Astrocyte of the cerebellum (primary cell): ENCODE measurements around the gene AZIN2.
"Not testable (repeated sequence)": the region's sequence is repeated elsewhere in the genome, so short reads cannot be mapped to it uniquely, and the experiment has no call there.

ENCODE experiments used
- DNase-seq: peaks from one replicate; pipeline ENCODE4 v3.0.0-alpha.2; 2011; ENCODE audit warnings: low read depth
- H3K4me3 ChIP-seq: 2 replicates; pipeline ENCODE4 v1.5.1; 2011; ENCODE audit warnings: mild to moderate bottlenecking, low read depth, low read length, moderate library complexity
- in situ Hi-C: cut with HindIII; loops from 2 replicates; pipeline ENCODE4 v1.10.0; 2017; ENCODE audit warnings: low sequenced_read_pairs
- TF ChIP-seq, protein P1 (sequence below): IDR thresholded peaks from 2 replicates; pipeline ENCODE4 v1.5.1; 2012; ENCODE audit warnings: low read length, low read depth, moderate library complexity, mild to moderate bottlenecking; ENCODE audit errors: missing control alignments

Gene AZIN2

DNA sequence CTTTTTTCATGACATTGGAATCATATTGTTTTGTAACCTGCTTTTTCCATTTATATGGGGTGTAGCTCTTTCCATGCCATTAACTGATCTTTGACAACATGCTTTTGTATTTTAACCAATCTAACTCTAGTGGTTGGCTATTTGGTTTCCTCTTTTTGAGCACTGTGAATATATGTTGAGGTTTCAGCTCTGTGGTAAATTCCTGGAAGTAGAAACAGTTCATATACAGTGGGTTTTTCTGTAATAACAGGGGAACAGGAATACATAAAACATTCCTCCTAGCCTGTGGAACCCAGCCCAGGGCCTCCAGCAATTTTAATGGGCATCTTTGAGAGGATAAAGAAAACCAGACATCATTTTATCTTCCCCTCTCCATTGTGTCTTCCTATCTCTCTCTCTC, 17.4 kb downstream of the AZIN2 start:
- in situ Hi-C loops = no loop called here
- DNase-seq = peak; percentile 84
- TF ChIP-seq, protein P1, sequence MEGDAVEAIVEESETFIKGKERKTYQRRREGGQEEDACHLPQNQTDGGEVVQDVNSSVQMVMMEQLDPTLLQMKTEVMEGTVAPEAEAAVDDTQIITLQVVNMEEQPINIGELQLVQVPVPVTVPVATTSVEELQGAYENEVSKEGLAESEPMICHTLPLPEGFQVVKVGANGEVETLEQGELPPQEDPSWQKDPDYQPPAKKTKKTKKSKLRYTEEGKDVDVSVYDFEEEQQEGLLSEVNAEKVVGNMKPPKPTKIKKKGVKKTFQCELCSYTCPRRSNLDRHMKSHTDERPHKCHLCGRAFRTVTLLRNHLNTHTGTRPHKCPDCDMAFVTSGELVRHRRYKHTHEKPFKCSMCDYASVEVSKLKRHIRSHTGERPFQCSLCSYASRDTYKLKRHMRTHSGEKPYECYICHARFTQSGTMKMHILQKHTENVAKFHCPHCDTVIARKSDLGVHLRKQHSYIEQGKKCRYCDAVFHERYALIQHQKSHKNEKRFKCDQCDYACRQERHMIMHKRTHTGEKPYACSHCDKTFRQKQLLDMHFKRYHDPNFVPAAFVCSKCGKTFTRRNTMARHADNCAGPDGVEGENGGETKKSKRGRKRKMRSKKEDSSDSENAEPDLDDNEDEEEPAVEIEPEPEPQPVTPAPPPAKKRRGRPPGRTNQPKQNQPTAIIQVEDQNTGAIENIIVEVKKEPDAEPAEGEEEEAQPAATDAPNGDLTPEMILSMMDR = no peak
- H3K4me3 ChIP-seq = no peak overlapping the region

DNA sequence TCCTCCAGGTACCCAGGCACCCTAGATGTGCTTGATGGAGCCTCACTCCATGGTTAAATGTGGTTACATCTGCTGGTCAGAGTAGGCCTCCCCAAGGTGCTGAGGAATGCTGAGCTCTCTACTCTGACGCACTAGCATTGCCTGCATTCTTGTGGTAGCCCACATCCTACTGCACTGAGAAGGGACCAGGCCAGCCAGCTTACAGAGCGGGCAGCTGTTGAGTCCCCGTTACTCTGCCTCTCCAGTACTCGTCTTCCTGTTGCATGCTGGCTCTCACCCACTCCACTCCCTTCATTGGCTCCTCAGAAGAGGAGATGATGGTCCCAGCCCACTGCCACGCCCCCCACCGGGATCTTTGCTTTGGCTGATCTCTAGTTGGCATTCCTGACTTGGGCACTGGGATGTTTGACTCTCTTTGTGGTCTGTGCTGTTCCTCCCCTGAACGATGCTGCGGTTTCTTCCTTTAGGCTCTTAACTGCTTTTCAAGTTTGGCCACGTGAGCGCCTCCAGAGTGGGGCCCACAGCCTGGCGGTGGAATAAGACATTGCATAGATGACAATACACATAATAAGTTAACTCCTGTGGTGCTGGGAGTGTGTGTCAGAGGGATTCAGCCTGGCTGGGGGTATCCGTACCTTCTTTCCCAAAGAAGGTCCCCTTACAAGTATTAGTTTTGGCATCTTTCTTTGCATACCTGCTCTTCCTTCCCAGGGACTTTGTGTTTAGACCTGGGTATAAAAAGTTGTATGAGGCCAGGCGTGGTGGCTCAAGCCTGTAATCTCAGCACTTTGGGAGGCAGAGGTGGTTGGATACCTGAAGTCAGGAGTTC, 18.6 kb downstream of the AZIN2 start:
- DNase-seq = peak; percentile 100
- in situ Hi-C loops = no loop called here
- no peak overlapping the region for H3K4me3 ChIP-seq
- TF ChIP-seq, protein P1 = peak; percentile 76

DNA sequence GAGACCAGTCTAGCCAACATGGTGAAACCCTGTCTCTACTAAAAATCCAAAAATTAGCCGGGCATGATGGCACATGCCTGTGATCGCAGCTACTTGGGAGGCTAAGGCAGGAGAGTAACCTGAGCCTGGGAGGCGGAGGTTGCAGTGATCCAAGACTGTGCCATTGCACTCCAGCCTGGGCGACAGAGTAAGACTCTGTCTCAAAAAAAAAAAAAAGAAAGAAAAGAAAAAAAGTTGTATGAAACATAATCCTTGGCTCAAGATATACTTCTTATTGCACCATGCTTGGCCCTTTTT, 19.1 kb downstream of the AZIN2 start:
- H3K4me3 ChIP-seq, DNase-seq, in situ Hi-C loops: not testable (repeated sequence)

DNA sequence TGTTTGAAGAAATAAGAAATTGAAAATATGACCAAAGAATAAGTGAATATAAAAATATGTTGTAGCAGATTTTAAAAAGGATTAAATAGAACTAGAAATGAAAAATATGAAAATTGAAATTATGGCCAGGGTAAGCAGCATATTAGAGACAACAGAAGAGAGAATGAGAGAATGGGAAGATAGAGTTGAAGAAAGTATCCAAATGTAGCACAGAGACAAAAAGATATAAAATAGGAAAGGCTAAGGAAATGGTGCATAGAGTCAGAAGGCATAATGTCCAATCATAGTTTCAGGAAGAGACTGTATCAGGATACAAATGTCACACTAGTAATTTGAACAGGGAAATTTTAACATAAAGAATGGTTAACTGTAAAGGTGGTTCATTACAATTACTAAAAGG, 29.5 kb downstream of the AZIN2 start:
- in situ Hi-C loops = no loop called here
- no peak overlapping the region for H3K4me3 ChIP-seq
- no peak for DNase-seq
- TF ChIP-seq, protein P1 = no peak

DNA sequence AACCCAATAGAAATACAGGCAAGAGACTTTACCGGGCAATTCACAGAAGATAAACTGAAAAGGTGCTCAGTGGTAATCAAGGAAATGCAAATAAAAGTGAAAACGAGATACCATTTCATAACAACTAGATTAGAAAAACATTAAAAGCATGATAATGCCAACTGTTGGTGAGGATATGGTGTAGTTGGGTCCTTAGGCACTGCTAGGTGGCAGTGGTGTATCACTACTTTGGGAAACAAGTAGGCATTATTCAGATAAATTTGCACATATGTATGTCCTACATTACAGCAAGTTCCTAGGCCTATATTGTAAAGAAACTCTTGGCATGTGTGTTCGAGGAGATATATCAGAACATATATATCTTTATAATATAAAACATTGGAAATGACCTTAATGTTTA, 31.0 kb downstream of the AZIN2 start:
- TF ChIP-seq, protein P1 = peak; percentile 43
- DNase-seq = no peak
- in situ Hi-C loops = no loop called here
- no peak overlapping the region for H3K4me3 ChIP-seq

DNA sequence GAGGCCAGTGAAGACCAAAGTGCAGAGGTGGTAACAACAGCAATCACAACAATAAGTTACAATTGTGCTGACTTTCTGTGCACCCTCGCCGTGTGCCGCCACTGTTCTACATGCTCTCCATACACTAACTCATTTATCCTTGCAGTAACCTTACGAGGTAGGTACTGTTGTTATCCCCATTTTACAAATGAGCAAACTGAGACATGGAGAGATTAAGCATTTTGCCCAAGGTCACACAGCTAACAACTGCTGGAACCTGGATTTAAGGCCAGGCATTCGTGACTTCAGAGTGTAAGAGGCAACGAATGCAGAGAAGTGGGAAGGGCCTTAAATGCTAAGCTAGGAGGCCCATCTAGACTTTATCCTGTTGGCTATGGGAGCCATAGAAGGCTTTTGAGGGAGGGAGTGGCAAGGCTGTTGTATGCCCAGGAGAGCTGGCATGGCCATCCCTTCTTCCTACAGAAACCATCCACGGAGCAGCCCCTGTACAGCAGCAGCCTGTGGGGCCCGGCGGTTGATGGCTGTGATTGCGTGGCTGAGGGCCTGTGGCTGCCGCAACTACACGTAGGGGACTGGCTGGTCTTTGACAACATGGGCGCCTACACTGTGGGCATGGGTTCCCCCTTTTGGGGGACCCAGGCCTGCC, 36.6 kb downstream of the AZIN2 start:
- no peak overlapping the region for H3K4me3 ChIP-seq
- in situ Hi-C loops = no loop called here
- TF ChIP-seq, protein P1 = no peak
- DNase-seq = no peak

DNA sequence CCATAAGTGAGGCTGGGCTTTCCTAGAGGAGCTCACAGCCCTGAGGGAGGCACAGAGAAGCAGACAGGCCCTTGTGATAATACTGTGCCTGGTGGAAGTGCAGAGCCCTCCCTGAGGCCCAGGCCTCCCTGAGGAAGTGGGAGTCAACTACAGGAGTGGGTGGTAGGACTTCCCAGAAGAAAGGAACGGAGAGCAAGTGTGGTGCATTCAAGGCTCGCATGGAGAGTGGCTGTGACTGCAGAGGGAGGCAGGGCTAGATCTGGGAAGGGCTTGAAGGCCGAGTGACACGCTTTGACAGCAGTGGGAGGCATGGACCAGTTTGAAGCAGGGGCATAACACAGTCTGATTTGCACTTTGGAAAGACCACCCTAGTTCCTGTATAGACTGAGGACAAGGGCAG, 37.3 kb downstream of the AZIN2 start:
- in situ Hi-C loops = no loop called here
- no peak for DNase-seq
- TF ChIP-seq, protein P1 = no peak
- H3K4me3 ChIP-seq = no peak overlapping the region
